ENCODE results near the gene MEA1.

GRCh38 chr6:43062818-43063217 is 49.1 kb upstream of the MEA1 start:
- TF ChIP-seq POLR2A (IDR thresholded peaks at IDR 0.05) = no peak
- no peak for TF ChIP-seq CTCF (IDR thresholded peaks at IDR 0.05)

All from transverse colon (tissue), 3 donors.